A549 treated with CORT108297 at 1 μM for 4 hours (cell line): Measurements from ENCODE around the gene SPRYD3. TPM values are rescaled to one million over a fixed set of nuclear protein-coding genes. Genes with fewer than 3 reads are reported as not detected.

Experiments
- total RNA-seq: library from RNA; stranded (reverse); fragments of 200-300 nt; extraction: Qiagen RNA extraction; gene quantifications from 5 replicates; pipeline ENCODE4 v1.2.3, GENCODE V29; 2022

SPRYD3 gene
- total RNA-seq = 35.0 to 41.4 TPM (median 38.4 TPM) in 5 replicates

DNA sequence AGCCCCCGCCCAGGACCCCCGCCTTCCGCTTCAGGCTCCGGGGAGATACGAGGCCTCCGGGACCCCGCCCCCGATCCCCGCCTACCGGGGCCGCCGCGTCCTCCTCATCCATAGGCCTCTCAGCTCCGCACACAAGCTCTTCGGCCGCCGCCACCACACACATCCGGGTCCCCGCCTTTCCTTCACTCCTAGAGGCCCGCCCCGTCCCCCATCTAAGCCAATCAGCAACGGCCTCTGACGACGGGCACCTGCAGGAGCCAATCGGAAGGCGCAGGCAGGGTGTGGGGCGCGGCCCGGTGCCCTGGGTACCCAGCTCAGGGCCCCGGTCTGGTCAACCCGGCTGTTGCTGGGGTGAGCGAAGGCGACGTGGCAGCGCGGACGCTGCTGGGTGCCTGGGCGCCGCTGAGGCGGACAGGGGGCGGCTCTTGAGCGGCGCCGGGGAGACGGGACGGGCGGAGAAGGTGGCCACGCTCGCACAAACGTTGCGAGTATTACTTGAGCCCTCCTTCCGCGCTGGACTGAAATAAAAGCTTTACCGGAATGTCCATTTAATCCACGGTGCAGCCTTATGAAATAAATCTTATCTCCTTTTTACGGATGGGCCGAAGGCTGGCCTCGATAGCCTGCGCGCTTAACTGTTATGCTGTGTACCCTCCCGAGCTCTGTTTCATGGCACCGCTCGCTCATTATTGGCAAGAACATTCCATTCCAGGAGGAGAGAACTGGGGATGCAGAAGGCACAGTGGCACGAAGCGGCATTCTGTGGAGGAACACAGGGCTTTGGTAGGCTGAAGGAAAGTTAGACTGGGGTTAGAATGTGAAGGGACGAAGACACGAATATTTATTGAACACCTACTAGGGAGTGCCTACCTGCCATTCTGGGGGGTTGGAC, at the start of gene SPRYD3:
Gene SPRYD3, minus strand, starts transcription at position 165 of the 892 bp plus-strand sequence. Its CDS starts 57 bp downstream, at position 108.

GRCh38 chr12:53102883-53103807, 24.0 kb upstream of the SPRYD3 start, which contains the start of gene SOAT2:
Gene SOAT2, plus strand, starts transcription at chr12:53103486. Its CDS starts 92 bp downstream, at chr12:53103578.

DNA sequence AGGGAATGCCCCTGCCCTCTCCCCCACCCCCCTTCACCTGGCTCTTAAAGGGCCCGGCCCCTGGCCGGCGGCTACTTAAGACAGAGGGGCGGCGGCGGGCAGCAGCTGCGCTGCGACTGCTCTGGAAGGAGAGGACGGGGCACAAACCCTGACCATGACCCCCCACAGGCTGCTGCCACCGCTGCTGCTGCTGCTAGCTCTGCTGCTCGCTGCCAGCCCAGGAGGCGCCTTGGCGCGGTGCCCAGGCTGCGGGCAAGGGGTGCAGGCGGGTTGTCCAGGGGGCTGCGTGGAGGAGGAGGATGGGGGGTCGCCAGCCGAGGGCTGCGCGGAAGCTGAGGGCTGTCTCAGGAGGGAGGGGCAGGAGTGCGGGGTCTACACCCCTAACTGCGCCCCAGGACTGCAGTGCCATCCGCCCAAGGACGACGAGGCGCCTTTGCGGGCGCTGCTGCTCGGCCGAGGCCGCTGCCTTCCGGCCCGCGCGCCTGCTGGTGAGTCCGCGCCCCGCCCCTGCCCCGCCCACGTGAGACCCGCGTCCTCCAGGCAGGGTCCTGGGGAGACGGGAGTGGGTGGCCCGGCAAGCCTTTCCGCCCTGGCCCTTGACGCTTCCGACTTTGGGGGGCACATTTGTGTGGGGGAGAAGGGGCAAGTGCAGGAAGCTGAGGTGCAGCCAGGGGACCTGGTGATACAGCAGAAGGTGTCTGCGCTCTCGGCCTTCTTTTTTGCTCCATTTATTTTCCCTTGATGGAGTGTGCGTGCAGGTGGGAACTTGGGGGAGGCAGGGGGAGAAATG, 18.6 kb upstream of the SPRYD3 start, which contains the start of gene IGFBP6:
Gene IGFBP6, plus strand, starts transcription at position 104 of the 790 bp plus-strand sequence. Its CDS starts 51 bp downstream, at position 155.

GRCh38 chr12:53049571-53050318, 29.4 kb downstream of the SPRYD3 start, which contains the start of gene TNS2:
Gene TNS2, plus strand, starts transcription at chr12:53050065. Its CDS starts 121 bp downstream, at chr12:53050186.

Other genes with a start within 250 kb of the SPRYD3 start
- gene KRT79, start 245.1 kb downstream of the SPRYD3 start, total RNA-seq = 0.05 to 0.14 TPM (median 0.09 TPM) in 4 of 5 replicates, not detected in the other
- 0.08 to 0.14 TPM (median 0.10 TPM) in 3 of 5 replicates, not detected in the others for gene KRT78, start 230.4 kb downstream of the SPRYD3 start, total RNA-seq
- gene KRT8, start 174.3 kb downstream of the SPRYD3 start, total RNA-seq = 2,966 to 3,831 TPM (median 3,677 TPM) in 5 replicates
- gene KRT18, start 130.3 kb downstream of the SPRYD3 start, total RNA-seq = 2,134 to 2,467 TPM (median 2,380 TPM) in 5 replicates
- gene EIF4B, start 72.9 kb downstream of the SPRYD3 start, total RNA-seq = 219 to 412 TPM (median 272 TPM) in 5 replicates
- gene TNS2, start 29.3 kb downstream of the SPRYD3 start, total RNA-seq = 20.4 to 34.4 TPM (median 32.3 TPM) in 5 replicates
- gene IGFBP6, start 18.3 kb upstream of the SPRYD3 start, total RNA-seq = 154 to 257 TPM (median 250 TPM) in 5 replicates
- 0.18 to 0.35 TPM (median 0.21 TPM) in 5 replicates for gene SOAT2, start 24.1 kb upstream of the SPRYD3 start, total RNA-seq
- 12.2 to 17.3 TPM (median 15.5 TPM) in 5 replicates for gene ZNF740, start 101.3 kb upstream of the SPRYD3 start, total RNA-seq
- 4.0 to 6.4 TPM (median 6.1 TPM) in 5 replicates for gene CSAD, start 101.5 kb upstream of the SPRYD3 start, total RNA-seq
- 0.13 to 0.59 TPM (median 0.33 TPM) in 5 replicates for gene ITGB7, start 127.9 kb upstream of the SPRYD3 start, total RNA-seq
- 25.9 to 32.6 TPM (median 30.7 TPM) in 5 replicates for gene RARG, start 152.8 kb upstream of the SPRYD3 start, total RNA-seq
- 15.3 to 23.5 TPM (median 19.9 TPM) in 5 replicates for gene ESPL1, start 188.9 kb upstream of the SPRYD3 start, total RNA-seq
- gene PFDN5, start 216.2 kb upstream of the SPRYD3 start, total RNA-seq = 472 to 519 TPM (median 490 TPM) in 5 replicates
- 75.1 to 107 TPM (median 97.5 TPM) in 5 replicates for gene MYG1, start 220.3 kb upstream of the SPRYD3 start, total RNA-seq
- 76.4 to 83.0 TPM (median 81.6 TPM) in 5 replicates for gene AAAS, start 242.2 kb upstream of the SPRYD3 start, total RNA-seq